Right lobe of liver (tissue), 4 donors: ENCODE measurements around the gene TJP3.

ENCODE experiments used
- POLR2A ChIP-seq: fragments of 450-650 bp; IDR thresholded peaks from one replicate; pipeline ENCODE4 v1.6.1; 2017; ENCODE audit warnings: antibody characterized with exemption, mild to moderate bottlenecking
- TF ChIP-seq, protein P1 (sequence below), 4 donors: fragments of 200-600 bp in 3 of 4; fragments of 450-650 bp in 1 of 4; IDR thresholded peaks; one replicate each; pipeline versions ENCODE4 v1.5.1 to v1.8.0; 2016 to 2022; ENCODE audit warnings: antibody characterized with exemption in 4 of 4, mild to moderate bottlenecking in 2 of 4
- donor health status: DM: no; HTN: no; CAD: no.
- donor health status: DM: no; HTN: no; CAD: no.
- donor health status: DM: no; HTN: yes; CAD: no.

- TF ChIP-seq, protein P1, sequence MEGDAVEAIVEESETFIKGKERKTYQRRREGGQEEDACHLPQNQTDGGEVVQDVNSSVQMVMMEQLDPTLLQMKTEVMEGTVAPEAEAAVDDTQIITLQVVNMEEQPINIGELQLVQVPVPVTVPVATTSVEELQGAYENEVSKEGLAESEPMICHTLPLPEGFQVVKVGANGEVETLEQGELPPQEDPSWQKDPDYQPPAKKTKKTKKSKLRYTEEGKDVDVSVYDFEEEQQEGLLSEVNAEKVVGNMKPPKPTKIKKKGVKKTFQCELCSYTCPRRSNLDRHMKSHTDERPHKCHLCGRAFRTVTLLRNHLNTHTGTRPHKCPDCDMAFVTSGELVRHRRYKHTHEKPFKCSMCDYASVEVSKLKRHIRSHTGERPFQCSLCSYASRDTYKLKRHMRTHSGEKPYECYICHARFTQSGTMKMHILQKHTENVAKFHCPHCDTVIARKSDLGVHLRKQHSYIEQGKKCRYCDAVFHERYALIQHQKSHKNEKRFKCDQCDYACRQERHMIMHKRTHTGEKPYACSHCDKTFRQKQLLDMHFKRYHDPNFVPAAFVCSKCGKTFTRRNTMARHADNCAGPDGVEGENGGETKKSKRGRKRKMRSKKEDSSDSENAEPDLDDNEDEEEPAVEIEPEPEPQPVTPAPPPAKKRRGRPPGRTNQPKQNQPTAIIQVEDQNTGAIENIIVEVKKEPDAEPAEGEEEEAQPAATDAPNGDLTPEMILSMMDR (IDR thresholded peaks at IDR 0.05): no peak
- no peak for TF ChIP-seq POLR2A
Measured at GRCh38 chr19:3768015-3768747, 60.0 kb downstream of the TJP3 start.
